Skeletal muscle cell (primary cell): ENCODE measurements around the gene ADRB2.

ENCODE experiments used
- DNase-seq: peaks from one replicate; pipeline ENCODE4 v3.0.0-alpha.2; 2010; ENCODE audit warnings: low read depth
- H3K4me3 ChIP-seq: 2 replicates; pipeline ENCODE4 v1.5.1; 2011; ENCODE audit warnings: low read depth, mild to moderate bottlenecking, control low read depth, low read length, moderate library complexity

Gene ADRB2

GRCh38 chr5:148847456-148847855, 21.0 kb downstream of the ADRB2 start:
- no peak for DNase-seq
- H3K4me3 ChIP-seq, result no peak overlapping the region

DNA sequence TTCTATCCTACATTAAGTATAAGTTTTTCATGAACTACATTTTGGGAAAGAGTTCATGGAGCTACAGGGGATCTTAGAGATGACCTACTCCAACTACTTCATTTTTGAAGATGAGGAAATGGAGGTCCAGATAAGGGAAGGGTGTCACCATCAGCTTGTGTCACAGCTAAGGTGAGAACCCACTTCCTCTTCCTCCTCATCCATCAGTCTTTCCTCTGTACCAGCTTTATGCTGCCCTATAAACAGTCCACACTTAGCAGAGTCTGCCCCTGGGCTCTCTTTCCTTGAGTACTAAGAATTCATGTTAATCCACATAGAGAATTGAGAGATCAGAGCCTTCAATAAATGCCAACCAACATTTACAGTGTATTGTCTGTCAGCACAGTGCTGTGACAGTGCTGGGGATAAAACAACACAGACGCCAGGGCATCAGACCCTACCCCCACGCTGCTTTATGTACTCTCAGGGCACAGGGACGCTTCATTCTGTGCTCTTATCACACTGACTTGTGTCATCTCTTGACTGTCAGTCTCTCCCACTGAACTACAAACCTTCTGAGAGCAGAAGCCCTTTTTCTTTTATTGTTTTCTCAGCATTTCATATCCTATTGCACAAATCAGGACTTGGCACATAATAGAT, 22.1 kb downstream of the ADRB2 start:
- no peak overlapping the region for H3K4me3 ChIP-seq
- no peak for DNase-seq

DNA sequence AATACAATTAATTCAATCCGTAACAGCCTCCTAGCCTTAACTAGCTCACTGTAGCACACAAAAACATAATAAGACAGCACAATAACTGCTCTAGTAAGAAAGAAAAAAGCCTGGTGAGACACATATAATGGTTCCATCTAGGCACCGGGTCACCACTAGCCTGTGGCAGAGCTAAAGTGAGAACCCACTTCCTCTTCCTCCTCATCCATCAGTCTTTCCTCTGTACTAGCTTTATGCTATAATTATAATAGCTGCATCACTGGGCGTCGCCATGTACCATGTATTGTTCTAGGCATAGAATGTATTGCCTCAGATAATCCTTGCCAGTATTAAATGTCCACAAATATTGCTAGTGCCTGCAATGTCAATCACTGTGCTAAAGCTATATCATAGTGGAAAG, 23.1 kb downstream of the ADRB2 start:
- no peak overlapping the region for H3K4me3 ChIP-seq
- DNase-seq, result no peak

GRCh38 chr5:148850836-148851235, 24.4 kb downstream of the ADRB2 start:
- H3K4me3 ChIP-seq, result no peak overlapping the region
- no peak for DNase-seq

GRCh38 chr5:148853868-148854267, 27.5 kb downstream of the ADRB2 start:
- no peak overlapping the region for H3K4me3 ChIP-seq
- no peak for DNase-seq

DNA sequence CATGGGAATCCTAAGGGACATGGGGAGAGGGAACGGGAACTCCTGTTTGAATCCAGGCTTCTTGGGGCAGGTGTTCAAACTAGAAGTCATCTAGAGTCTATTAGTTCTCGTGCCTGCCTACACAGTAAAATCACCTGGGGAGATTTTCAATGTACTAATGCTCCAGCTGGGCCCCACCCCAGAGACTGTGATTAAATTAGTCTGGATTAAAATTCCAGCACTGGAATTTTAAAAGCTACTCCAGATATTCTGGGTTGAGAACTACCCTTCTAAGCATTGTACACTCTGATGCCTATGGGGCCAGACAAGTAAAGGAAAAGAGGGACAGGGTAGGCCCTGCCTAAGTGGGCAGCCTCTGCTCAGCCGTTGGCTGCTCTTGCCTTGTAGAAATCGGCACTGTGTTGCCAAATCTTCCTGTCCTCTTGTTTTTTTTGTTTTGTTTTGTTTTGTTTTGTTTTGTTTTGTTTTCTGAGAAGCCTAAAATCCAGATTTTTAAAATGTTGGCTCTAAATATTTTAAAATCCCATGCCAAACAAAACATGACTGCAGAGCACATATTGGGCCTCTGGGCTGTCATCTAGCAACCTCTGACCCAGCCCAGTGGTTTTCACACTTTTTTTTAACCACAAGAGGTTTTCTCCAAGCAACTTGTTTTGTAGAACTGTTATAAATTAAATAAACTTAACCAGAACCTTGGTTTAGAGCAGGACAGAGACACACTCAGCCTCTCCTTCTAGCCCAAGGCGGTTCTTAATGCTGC, 29.0 kb downstream of the ADRB2 start:
- H3K4me3 ChIP-seq, result no peak overlapping the region
- DNase-seq, result no peak

- no peak overlapping the region for H3K4me3 ChIP-seq
- DNase-seq, result no peak
Measured at GRCh38 chr5:148856009-148856367, 29.6 kb downstream of the ADRB2 start.

DNA sequence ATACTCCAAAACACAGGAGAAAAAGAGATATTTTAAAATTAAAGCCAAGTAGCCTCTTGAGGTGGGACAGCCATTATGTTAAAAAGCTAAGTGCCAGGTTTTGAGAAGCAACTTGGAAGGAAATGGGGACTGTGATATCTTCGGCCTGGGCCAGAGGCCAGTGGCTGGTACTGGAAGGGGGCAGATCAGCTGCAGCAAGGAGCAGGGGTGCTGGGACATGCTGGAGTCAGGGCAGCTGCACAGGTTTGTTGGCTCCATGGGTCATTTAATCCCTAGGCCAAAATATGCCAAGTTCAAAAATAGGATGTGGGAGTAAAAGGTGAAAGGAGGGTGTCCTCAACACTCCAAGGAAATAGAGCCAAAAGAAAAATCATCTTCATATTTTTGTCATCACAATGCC, 30.0 kb downstream of the ADRB2 start:
- no peak for DNase-seq
- H3K4me3 ChIP-seq, result no peak overlapping the region

DNA sequence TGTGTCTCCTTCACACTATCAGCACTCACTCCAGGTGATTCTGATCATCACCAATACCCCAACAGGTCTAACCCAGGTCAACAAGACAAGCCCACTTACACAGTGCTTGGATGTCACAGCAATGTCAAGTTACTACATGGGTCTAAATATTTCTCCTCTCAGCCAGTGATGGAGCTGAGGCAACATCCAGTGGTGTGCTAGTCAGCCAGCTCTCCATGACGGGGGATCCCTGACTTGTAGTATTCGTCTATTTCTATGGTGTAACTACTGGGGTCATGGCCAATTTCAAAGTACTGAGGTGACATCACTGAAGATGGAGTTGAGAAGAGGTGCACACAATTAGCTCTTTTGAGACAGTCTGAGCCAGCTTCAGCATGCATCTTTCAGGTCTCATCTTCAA, 31.1 kb downstream of the ADRB2 start:
- H3K4me3 ChIP-seq, result no peak overlapping the region
- DNase-seq, result no peak

- DNase-seq, result no peak
- no peak overlapping the region for H3K4me3 ChIP-seq
Measured at GRCh38 chr5:148858106-148858505, 31.7 kb downstream of the ADRB2 start.

DNA sequence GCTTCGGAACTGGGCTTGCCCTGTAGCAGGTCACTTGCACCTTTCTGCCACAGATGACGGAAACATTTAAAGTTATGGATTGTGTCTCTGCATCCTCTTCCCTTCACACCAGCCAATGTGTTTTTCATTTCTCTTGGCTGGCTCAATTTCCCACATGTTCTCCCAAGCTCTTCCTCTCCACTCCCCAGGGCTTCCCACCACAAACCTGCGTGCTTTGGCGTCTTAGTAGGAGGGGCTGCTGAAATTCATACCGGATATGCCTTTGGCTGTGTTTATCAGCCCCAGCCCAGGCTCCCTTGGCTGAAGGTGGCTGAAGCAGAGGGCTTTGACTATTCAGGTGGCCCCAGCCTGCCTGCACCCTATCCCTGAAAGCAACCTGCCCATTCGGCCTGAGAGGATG, 32.1 kb downstream of the ADRB2 start:
- H3K4me3 ChIP-seq, result no peak overlapping the region

DNA sequence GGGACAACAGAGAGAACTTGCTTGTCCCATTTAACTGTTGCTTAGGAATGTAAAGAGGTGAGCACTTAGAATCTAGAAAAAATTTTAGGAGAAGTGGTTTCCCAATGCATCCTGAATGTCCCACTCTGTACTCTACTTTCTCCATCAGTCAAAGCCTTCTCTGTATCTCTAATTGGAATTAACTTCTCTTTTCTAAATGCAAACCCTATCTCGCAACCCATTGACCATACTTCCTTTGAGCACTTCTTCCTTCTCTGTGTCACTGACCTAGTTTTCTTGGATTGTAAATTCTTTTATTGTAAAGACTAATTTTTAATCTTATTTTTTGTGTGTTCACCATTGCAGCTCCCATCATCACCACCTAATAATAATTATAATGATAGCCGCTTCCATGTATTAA, 33.3 kb downstream of the ADRB2 start:
- no peak for DNase-seq
- H3K4me3 ChIP-seq, result no peak overlapping the region

More for the DNA sequence above, 32.1 kb downstream of the ADRB2 start:
- no peak for DNase-seq

- no peak for DNase-seq
- no peak overlapping the region for H3K4me3 ChIP-seq
Measured at GRCh38 chr5:148860599-148860998, 34.2 kb downstream of the ADRB2 start.

DNA sequence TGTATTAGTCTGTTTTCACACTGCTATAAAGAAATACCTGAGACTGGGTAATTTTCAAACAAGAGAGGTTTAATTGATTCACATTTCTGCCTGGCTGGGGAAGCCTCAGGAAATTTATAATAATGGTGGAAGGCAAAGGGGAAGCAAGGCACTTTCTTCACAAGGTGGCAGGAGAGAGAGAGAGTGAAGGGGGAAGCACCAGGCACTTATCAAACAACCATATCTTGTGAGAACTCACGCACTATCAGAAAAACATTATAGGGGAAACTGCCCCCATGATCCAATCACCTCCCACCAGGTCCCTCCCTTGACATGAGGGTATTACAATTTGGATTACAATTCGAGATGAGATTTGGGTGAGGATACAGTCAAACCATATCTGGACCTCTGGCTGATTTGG, 34.7 kb downstream of the ADRB2 start:
- DNase-seq, result no peak
- H3K4me3 ChIP-seq, result no peak overlapping the region

GRCh38 chr5:148861696-148862095, 35.3 kb downstream of the ADRB2 start:
- H3K4me3 ChIP-seq, result no peak overlapping the region

GRCh38 chr5:148864113-148864841, 37.9 kb downstream of the ADRB2 start:
- H3K4me3 ChIP-seq, result no peak overlapping the region
- DNase-seq, result no peak

More at GRCh38 chr5:148861696-148862095, 35.3 kb downstream of the ADRB2 start:
- DNase-seq, result no peak

DNA sequence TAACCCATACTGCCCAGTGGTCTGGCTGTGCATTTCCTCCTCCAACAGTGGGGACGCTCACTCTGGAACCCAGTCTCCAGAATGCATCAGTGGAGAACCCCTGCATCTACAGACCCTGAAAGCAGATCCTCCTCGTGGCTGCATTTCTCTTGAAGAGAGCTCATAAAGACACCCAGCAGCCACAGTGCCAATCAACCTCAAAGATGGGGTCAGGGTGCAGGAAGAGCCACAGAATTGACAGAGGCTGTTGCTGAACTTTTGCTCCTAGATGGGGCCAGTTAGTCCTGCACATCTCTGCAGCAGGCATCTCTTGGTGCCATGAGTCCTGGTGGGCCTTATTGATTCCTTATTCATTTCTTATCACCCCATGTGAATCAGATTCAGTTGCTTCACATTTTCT, 39.6 kb downstream of the ADRB2 start:
- no peak overlapping the region for H3K4me3 ChIP-seq
- no peak for DNase-seq

- H3K4me3 ChIP-seq, result no peak overlapping the region
Measured at GRCh38 chr5:148873120-148873519, 46.7 kb downstream of the ADRB2 start.

DNA sequence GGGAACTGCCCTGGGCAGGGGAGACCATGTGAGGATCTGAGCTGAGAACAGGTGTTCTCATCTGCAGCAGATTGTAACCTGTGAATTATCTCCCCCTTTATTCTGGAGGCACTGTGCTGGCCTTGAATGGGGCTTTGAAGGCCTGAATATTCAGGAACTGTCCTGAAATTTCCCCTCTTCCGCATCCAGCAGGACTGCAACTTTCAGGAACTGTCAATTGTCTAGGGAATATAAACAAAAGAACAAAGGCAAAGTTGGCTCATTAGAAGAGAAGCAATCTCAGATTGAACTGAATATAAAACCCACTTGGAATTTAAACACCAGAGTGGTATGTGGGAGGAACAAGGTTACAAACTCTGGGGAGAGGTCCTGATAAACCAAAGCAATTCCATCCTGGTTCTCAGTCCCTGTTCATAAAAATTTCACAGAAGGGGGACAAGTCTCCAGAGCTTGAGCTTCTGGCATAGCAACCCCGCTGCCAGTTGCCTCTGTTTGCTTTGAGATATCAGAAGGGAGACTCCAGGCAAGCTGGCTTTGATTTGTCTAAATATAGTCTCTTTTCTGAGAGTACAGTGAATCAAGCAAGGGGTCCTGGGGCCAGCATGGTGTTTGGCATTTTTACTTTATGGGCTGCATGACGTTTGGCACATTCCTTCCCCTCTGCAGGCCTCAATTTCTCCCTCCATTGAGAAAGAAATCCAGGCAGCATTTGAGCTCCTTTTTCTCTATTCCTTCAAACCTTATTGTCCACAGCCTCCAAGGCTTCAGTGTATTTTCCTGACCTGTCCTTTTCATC, 47.5 kb downstream of the ADRB2 start:
- DNase-seq, result no peak
- no peak overlapping the region for H3K4me3 ChIP-seq

More at GRCh38 chr5:148873120-148873519, 46.7 kb downstream of the ADRB2 start:
- no peak for DNase-seq
